Measurements from ENCODE around the gene SEMA4F. TPM values are rescaled to one million over a fixed set of nuclear protein-coding genes. Genes with fewer than 3 reads are reported as not detected.

SEMA4F gene
- total and polyA plus RNA-seq, 2 experiments from 2014 or later = 6.8 to 7.4 TPM

DNA sequence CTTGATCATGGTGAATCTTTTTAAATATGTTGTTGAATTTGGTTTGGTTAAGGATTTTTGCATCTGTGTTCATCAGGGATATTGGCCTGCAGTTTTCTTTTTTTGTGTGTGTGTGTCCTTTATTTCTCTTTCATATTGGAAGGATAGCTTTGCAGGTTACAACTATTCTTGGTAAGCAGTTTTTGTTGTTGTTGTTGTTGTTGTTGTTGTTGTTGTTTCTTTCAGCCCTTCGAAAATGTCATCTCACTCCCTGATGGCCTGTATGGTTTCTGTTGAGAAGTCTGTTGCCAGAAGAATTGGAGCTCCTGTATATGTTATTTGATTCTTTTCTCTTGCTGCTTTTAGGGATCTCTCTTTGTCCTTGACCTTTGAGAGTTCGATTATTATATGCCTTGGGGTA is 74.8 kb downstream of the SEMA4F start:
- Histone ChIP-seq H3K9me3 (ENCODE audit: low read depth) (no peaks in the 10 kb centered on the region), H2AFZ (no peak overlapping the region), H4K20me1 (ENCODE audit: insufficient read depth, poor library complexity, severe bottlenecking) (no peaks in the 10 kb centered on the region), H3K4me1 (ENCODE audit: insufficient read depth) (no peaks in the 10 kb centered on the region), H3K27ac (no peak overlapping the region), H3K4me2 (no peak overlapping the region), H3K36me3 (replicated peaks; ENCODE audit: insufficient read depth, low read depth) (no peaks in the 10 kb centered on the region), H3K4me3 (no peak overlapping the region), H3K9me2 (replicated peaks; ENCODE audit: insufficient read depth) (no peaks in the 10 kb centered on the region), H3K79me2 (no peaks in the 10 kb centered on the region), H3K27me3 (no peaks in the 10 kb centered on the region)
- TF ChIP-seq, protein P1, sequence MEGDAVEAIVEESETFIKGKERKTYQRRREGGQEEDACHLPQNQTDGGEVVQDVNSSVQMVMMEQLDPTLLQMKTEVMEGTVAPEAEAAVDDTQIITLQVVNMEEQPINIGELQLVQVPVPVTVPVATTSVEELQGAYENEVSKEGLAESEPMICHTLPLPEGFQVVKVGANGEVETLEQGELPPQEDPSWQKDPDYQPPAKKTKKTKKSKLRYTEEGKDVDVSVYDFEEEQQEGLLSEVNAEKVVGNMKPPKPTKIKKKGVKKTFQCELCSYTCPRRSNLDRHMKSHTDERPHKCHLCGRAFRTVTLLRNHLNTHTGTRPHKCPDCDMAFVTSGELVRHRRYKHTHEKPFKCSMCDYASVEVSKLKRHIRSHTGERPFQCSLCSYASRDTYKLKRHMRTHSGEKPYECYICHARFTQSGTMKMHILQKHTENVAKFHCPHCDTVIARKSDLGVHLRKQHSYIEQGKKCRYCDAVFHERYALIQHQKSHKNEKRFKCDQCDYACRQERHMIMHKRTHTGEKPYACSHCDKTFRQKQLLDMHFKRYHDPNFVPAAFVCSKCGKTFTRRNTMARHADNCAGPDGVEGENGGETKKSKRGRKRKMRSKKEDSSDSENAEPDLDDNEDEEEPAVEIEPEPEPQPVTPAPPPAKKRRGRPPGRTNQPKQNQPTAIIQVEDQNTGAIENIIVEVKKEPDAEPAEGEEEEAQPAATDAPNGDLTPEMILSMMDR (IDR thresholded peaks at IDR 0.05; ENCODE audit: poor library complexity) = no peak
- TF ChIP-seq EZH2 (IDR thresholded peaks at IDR 0.05; ENCODE audit: borderline replicate concordance) (no peak), EZH2phosphoT487 (IDR thresholded peaks at IDR 0.05; ENCODE audit: low read depth, severe bottlenecking, unreplicated experiment) (no peak)
- DNase-seq (ENCODE audit: low spot score) = no peak
- WGBS (ENCODE audit: low lambda C conversion rate, missing lambda C conversion rate) = 83% methylated on average over 2 of the region's 2 CpGs

DNA sequence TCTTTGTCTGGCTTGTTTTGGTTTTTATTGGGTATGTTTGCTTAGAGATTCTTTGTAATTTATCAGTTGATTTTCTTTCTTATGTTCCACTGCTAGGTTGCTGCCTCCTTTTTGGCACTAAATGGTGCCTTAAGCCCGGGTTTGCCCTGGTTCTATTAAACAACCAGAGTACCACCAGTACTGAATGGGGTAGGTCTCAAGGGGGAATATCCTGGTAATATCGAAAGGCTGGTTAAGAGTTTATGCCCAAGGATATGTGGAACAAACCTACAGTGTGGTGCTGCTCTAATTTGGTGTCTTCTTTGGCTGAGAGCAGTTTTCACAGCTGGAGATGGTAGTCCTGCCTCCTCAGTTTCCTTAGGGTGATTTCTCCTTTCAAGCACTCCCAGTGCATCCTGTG is 76.5 kb downstream of the SEMA4F start:
- no peaks in the 10 kb centered on the region for H4K20me1 ChIP-seq (ENCODE audit: insufficient read depth, poor library complexity, severe bottlenecking)
- no peak overlapping the region for H3K27ac ChIP-seq
- no peaks in the 10 kb centered on the region for H3K79me2 ChIP-seq
- H2AFZ ChIP-seq = no peak overlapping the region
- no peaks in the 10 kb centered on the region for H3K36me3 ChIP-seq (replicated peaks; ENCODE audit: insufficient read depth, low read depth)
- TF ChIP-seq EZH2phosphoT487 (IDR thresholded peaks at IDR 0.05; ENCODE audit: low read depth, severe bottlenecking, unreplicated experiment) (no peak), EZH2 (IDR thresholded peaks at IDR 0.05; ENCODE audit: borderline replicate concordance) (no peak)
- TF ChIP-seq, protein P1 (IDR thresholded peaks at IDR 0.05; ENCODE audit: poor library complexity) = no peak
- H3K4me2 ChIP-seq = no peak overlapping the region
- no peak for DNase-seq (ENCODE audit: low spot score)
- H3K27me3 ChIP-seq = no peaks in the 10 kb centered on the region
- 93% methylated on average over 2 of the region's 2 CpGs for WGBS (ENCODE audit: low lambda C conversion rate, missing lambda C conversion rate)
- H3K9me3 ChIP-seq (ENCODE audit: low read depth) = no peaks in the 10 kb centered on the region
- H3K4me3 ChIP-seq = no peak overlapping the region
- H3K4me1 ChIP-seq (ENCODE audit: insufficient read depth) = no peaks in the 10 kb centered on the region
- H3K9me2 ChIP-seq (replicated peaks; ENCODE audit: insufficient read depth) = no peaks in the 10 kb centered on the region

Other genes with a start within 250 kb of the SEMA4F start
- 0.32 and 0.37 TPM in 2 replicates for gene C2orf81, start 232.6 kb upstream of the SEMA4F start, total RNA-seq
- 0.76 and 4.2 TPM in 2 replicates for gene C2orf81, start 232.6 kb upstream of the SEMA4F start, polyA plus RNA-seq
- gene WDR54, start 232.5 kb upstream of the SEMA4F start, total RNA-seq = 6.2 and 7.1 TPM in 2 replicates
- 22.2 and 22.6 TPM in 2 replicates for gene WDR54, start 232.5 kb upstream of the SEMA4F start, polyA plus RNA-seq
- gene RTKN, start 212.3 kb upstream of the SEMA4F start, total RNA-seq = 66.1 and 74.2 TPM in 2 replicates
- 77.5 and 85.0 TPM in 2 replicates for gene RTKN, start 212.3 kb upstream of the SEMA4F start, polyA plus RNA-seq
- gene INO80B, start 199.2 kb upstream of the SEMA4F start, total RNA-seq = 16.0 and 20.0 TPM in 2 replicates
- gene INO80B, start 199.2 kb upstream of the SEMA4F start, polyA plus RNA-seq = 18.9 and 19.9 TPM in 2 replicates
- 66.5 and 85.7 TPM in 2 replicates for gene WBP1, start 195.8 kb upstream of the SEMA4F start, total RNA-seq
- 87.5 and 95.0 TPM in 2 replicates for gene WBP1, start 195.8 kb upstream of the SEMA4F start, polyA plus RNA-seq
- 47.6 and 67.1 TPM in 2 replicates for gene MOGS, start 188.9 kb upstream of the SEMA4F start, total RNA-seq
- 48.3 and 60.2 TPM in 2 replicates for gene MOGS, start 188.9 kb upstream of the SEMA4F start, polyA plus RNA-seq
- 13.8 and 23.4 TPM in 2 replicates for gene MRPL53, start 181.6 kb upstream of the SEMA4F start, total RNA-seq
- 89.6 and 95.9 TPM in 2 replicates for gene MRPL53, start 181.6 kb upstream of the SEMA4F start, polyA plus RNA-seq
- 11.6 and 15.9 TPM in 2 replicates for gene CCDC142, start 171.2 kb upstream of the SEMA4F start, total RNA-seq
- gene CCDC142, start 171.2 kb upstream of the SEMA4F start, polyA plus RNA-seq = 16.6 and 21.3 TPM in 2 replicates
- gene TTC31, start 171.2 kb upstream of the SEMA4F start, total RNA-seq = 19.9 and 25.1 TPM in 2 replicates
- gene TTC31, start 171.2 kb upstream of the SEMA4F start, polyA plus RNA-seq = 21.3 and 23.8 TPM in 2 replicates
- gene LBX2, start 154.6 kb upstream of the SEMA4F start, total RNA-seq = 2.5 and 3.4 TPM in 2 replicates
- 3.1 and 5.2 TPM in 2 replicates for gene LBX2, start 154.6 kb upstream of the SEMA4F start, polyA plus RNA-seq
- gene PCGF1, start 146.6 kb upstream of the SEMA4F start, total RNA-seq = 10.4 and 10.6 TPM in 2 replicates
- gene PCGF1, start 146.6 kb upstream of the SEMA4F start, polyA plus RNA-seq = 29.0 and 30.2 TPM in 2 replicates
- gene TLX2, start 139.8 kb upstream of the SEMA4F start, total RNA-seq = not detected in 2 replicates
- not detected in 2 replicates for gene TLX2, start 139.8 kb upstream of the SEMA4F start, polyA plus RNA-seq
- gene DQX1, start 128.0 kb upstream of the SEMA4F start, total RNA-seq = 1.2 and 4.0 TPM in 2 replicates
- gene DQX1, start 128.0 kb upstream of the SEMA4F start, polyA plus RNA-seq = 0.73 TPM in 1 of 2 replicates, not detected in the other
- 121 and 138 TPM in 2 replicates for gene AUP1, start 124.5 kb upstream of the SEMA4F start, total RNA-seq
- gene AUP1, start 124.5 kb upstream of the SEMA4F start, polyA plus RNA-seq = 195 and 212 TPM in 2 replicates
- 31.2 and 32.4 TPM in 2 replicates for gene HTRA2, start 124.3 kb upstream of the SEMA4F start, total RNA-seq
- gene HTRA2, start 124.3 kb upstream of the SEMA4F start, polyA plus RNA-seq = 33.5 and 37.2 TPM in 2 replicates
- gene LOXL3, start 100.3 kb upstream of the SEMA4F start, total RNA-seq = 13.3 and 13.6 TPM in 2 replicates
- 11.0 and 11.2 TPM in 2 replicates for gene LOXL3, start 100.3 kb upstream of the SEMA4F start, polyA plus RNA-seq
- gene DOK1, start 99.5 kb upstream of the SEMA4F start, total RNA-seq = 8.0 and 11.6 TPM in 2 replicates
- gene DOK1, start 99.5 kb upstream of the SEMA4F start, polyA plus RNA-seq = 10.7 and 11.4 TPM in 2 replicates
- 0.70 and 1.0 TPM in 2 replicates for gene M1AP, start 5.9 kb upstream of the SEMA4F start, total RNA-seq
- gene M1AP, start 5.9 kb upstream of the SEMA4F start, polyA plus RNA-seq = 0.30 and 1.2 TPM in 2 replicates
- 25.6 and 37.3 TPM in 2 replicates for gene HK2, start 179.9 kb downstream of the SEMA4F start, total RNA-seq
- gene HK2, start 179.9 kb downstream of the SEMA4F start, polyA plus RNA-seq = 21.1 and 25.4 TPM in 2 replicates